ENCODE data around the gene GIMAP6.

DNA sequence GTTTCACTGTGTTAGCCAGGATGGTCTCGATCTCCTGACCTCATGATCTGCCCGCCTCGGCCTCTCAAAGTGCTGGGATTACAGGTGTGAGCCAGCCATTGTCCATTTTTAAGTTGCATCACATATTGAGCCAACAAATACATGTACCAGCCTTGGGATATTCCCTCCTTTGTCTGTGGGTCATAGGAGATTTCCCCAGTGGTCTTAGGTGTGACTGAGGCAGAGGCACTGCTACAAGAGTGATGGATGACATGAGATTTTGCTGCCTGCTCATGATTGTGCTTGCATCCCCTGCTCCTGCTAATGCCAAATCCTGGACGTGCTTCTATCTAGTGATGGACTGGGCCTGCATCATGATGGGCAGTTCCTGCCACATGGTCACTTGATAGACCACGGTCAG, 10.7 kb upstream of the GIMAP6 start:
- TF ChIP-seq, protein P1, sequence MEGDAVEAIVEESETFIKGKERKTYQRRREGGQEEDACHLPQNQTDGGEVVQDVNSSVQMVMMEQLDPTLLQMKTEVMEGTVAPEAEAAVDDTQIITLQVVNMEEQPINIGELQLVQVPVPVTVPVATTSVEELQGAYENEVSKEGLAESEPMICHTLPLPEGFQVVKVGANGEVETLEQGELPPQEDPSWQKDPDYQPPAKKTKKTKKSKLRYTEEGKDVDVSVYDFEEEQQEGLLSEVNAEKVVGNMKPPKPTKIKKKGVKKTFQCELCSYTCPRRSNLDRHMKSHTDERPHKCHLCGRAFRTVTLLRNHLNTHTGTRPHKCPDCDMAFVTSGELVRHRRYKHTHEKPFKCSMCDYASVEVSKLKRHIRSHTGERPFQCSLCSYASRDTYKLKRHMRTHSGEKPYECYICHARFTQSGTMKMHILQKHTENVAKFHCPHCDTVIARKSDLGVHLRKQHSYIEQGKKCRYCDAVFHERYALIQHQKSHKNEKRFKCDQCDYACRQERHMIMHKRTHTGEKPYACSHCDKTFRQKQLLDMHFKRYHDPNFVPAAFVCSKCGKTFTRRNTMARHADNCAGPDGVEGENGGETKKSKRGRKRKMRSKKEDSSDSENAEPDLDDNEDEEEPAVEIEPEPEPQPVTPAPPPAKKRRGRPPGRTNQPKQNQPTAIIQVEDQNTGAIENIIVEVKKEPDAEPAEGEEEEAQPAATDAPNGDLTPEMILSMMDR (IDR thresholded peaks at IDR 0.05), result no peak
- TF ChIP-seq EP300 (IDR thresholded peaks at IDR 0.05) (no peak), POLR2A (IDR thresholded peaks at IDR 0.05) (no peak), POLR2AphosphoS5 (IDR thresholded peaks at IDR 0.05) (no peak)

Data from stomach (tissue), 4 donors.